B cell (primary cell): ENCODE results near the gene MTF2.

Experiments
- EZH2 ChIP-seq: IDR thresholded peaks from 2 replicates; pipeline ENCODE4 v1.6.1; 2012; ENCODE audit warnings: borderline replicate concordance, low read depth, mild to moderate bottlenecking, moderate library complexity, low read length; ENCODE audit not compliant: insufficient read depth, poor library complexity, severe bottlenecking
- TF ChIP-seq, protein P1 (sequence below): fragments of 200-600 bp; IDR thresholded peaks from one replicate; pipeline ENCODE4 v1.8.0; 2022; ENCODE audit warnings: antibody characterized with exemption, mild to moderate bottlenecking

DNA sequence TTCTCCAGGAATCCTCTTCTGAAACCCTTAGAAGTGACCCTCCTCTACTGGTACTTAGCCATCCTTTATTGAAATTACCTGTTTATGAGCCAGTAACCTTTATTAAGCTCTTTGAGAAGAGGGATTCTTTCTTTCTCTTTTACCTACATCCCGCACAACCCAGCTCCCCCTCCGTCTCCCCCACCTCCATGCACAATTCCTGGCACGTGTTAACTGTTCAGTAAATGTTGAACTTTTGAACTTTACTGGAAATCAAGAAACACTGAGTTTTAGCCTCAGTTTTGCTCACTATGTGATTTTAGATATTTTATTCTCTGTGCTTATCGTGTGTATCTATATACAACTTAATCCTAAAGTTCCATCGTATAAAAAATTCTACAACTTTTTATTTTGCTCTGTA is 99.3 kb downstream of the MTF2 start:
- TF ChIP-seq, protein P1, sequence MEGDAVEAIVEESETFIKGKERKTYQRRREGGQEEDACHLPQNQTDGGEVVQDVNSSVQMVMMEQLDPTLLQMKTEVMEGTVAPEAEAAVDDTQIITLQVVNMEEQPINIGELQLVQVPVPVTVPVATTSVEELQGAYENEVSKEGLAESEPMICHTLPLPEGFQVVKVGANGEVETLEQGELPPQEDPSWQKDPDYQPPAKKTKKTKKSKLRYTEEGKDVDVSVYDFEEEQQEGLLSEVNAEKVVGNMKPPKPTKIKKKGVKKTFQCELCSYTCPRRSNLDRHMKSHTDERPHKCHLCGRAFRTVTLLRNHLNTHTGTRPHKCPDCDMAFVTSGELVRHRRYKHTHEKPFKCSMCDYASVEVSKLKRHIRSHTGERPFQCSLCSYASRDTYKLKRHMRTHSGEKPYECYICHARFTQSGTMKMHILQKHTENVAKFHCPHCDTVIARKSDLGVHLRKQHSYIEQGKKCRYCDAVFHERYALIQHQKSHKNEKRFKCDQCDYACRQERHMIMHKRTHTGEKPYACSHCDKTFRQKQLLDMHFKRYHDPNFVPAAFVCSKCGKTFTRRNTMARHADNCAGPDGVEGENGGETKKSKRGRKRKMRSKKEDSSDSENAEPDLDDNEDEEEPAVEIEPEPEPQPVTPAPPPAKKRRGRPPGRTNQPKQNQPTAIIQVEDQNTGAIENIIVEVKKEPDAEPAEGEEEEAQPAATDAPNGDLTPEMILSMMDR, result no peak
- TF ChIP-seq EZH2, result no peak
